Neural cell (in vitro differentiated cells): Measurements from ENCODE around the gene OGDH.

Experiments
- EP300 ChIP-seq: fragments of 450-650 bp; conservative IDR thresholded peaks from 2 replicates; pipeline ENCODE4 v1.6.1; 2014; ENCODE audit warnings: antibody characterized with exemption, mild to moderate bottlenecking, moderate library complexity; ENCODE audit not compliant: poor library complexity, severe bottlenecking
- EZH2 ChIP-seq: fragments of 200-600, 300-800 bp; shearing (Covaris generic), sonication (generic); IDR thresholded peaks from 2 replicates; pipeline ENCODE4 v1.6.1; 2014; ENCODE audit warnings: antibody characterized with exemption, low read length, borderline replicate concordance, mild to moderate bottlenecking; ENCODE audit not compliant: insufficient read depth, poor library complexity, severe bottlenecking
- POLR2AphosphoS5 ChIP-seq: IDR thresholded peaks from 2 replicates; pipeline ENCODE4 v1.6.1; 2012
- TAF1 ChIP-seq: IDR thresholded peaks from 2 replicates; pipeline ENCODE4 v1.6.1; 2012; ENCODE audit warnings: low read depth
- TF ChIP-seq, protein P1 (sequence below): fragments of 450-650 bp; IDR thresholded peaks from 2 replicates; pipeline ENCODE4 v1.5.1; 2014; ENCODE audit warnings: antibody characterized with exemption, mild to moderate bottlenecking, moderate library complexity; ENCODE audit not compliant: poor library complexity, severe bottlenecking

- TF ChIP-seq, protein P1, sequence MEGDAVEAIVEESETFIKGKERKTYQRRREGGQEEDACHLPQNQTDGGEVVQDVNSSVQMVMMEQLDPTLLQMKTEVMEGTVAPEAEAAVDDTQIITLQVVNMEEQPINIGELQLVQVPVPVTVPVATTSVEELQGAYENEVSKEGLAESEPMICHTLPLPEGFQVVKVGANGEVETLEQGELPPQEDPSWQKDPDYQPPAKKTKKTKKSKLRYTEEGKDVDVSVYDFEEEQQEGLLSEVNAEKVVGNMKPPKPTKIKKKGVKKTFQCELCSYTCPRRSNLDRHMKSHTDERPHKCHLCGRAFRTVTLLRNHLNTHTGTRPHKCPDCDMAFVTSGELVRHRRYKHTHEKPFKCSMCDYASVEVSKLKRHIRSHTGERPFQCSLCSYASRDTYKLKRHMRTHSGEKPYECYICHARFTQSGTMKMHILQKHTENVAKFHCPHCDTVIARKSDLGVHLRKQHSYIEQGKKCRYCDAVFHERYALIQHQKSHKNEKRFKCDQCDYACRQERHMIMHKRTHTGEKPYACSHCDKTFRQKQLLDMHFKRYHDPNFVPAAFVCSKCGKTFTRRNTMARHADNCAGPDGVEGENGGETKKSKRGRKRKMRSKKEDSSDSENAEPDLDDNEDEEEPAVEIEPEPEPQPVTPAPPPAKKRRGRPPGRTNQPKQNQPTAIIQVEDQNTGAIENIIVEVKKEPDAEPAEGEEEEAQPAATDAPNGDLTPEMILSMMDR = no peak
- no peak for TF ChIP-seq TAF1
- no peak for TF ChIP-seq EP300
- no peak for TF ChIP-seq EZH2
- TF ChIP-seq POLR2AphosphoS5 = no peak
These were observed 16.1 kb downstream of the OGDH start for GRCh38 chr7:44622342-44623151.
